ENCODE results near the gene HECTD1. TPM values are rescaled to one million over a fixed set of nuclear protein-coding genes. Genes with fewer than 3 reads are reported as not detected.

Gene HECTD1
- total RNA-seq, 1 experiment from 2014 or later = 101 TPM

- ChIA-PET CTCF (no interaction called here), POLR2A (interaction anchor here (0.7 kb wide), 1 partner anchor 15 kb away, joined by 9 read pairs; no protein-coding TSS in a partner anchor)
- H3K36me3 ChIP-seq (ENCODE audit: control insufficient read depth, insufficient read depth, low read length) = no peaks in the 10 kb centered on the region
- intact Hi-C loops (cut with micrococcal nuclease; ENCODE audit: unreplicated experiment) (no loop called here), in situ Hi-C loops (cut with HindIII; ENCODE audit: low pct_unique_long_range_greater_than_20kb, low sequenced_read_pairs) (no loop called here)
- H3K27ac ChIP-seq (ENCODE audit: low read length) = no peak overlapping the region
- H3K9me3 ChIP-seq (ENCODE audit: control insufficient read depth, insufficient read depth, low read depth, low read length) = no peaks in the 10 kb centered on the region
- ATAC-seq (no peak), DNase-seq (ENCODE audit: low read depth, low spot score) (no peak)
- BruUV-seq (replicated peaks) = no TSS peak
- no peaks in the 10 kb centered on the region; the same call in 1 of the 2 replicates for H3K4me1 ChIP-seq (ENCODE audit: control insufficient read depth, insufficient read depth, low read length)
- no peaks in the 10 kb centered on the region for H3K27me3 ChIP-seq (ENCODE audit: control insufficient read depth, insufficient read depth, low read length)
- H3K4me3 ChIP-seq (ENCODE audit: low read depth in 2 of 2, low read length in 2 of 2) = no peak overlapping the region
- TF ChIP-seq CTCF (IDR thresholded peaks at IDR 0.05) (no peak), POLR2AphosphoS5 (IDR thresholded peaks at IDR 0.05; ENCODE audit: low read depth, low read length) (no peak), TCF7L2 (IDR thresholded peaks at IDR 0.05; ENCODE audit: low read depth, low read length) (no peak), SIN3A (IDR thresholded peaks at IDR 0.05; ENCODE audit: borderline replicate concordance, insufficient read depth, low read depth, low read length) (no peak), REST (IDR thresholded peaks at IDR 0.05; ENCODE audit: insufficient read depth in 1 of 2, low read depth in 2 of 2, low read length in 1 of 2) (no peak)
Measured at GRCh38 chr14:31224808-31225207, 17.2 kb upstream of the HECTD1 start.

- TF ChIP-seq SIN3A (IDR thresholded peaks at IDR 0.05; ENCODE audit: borderline replicate concordance, insufficient read depth, low read depth, low read length) = no peak
- TF ChIP-seq POLR2AphosphoS5 (IDR thresholded peaks at IDR 0.05; ENCODE audit: low read depth, low read length) = no peak
- TF ChIP-seq REST (IDR thresholded peaks at IDR 0.05; ENCODE audit: insufficient read depth in 1 of 2, low read depth in 2 of 2, low read length in 1 of 2) = no peak
- no peak for TF ChIP-seq CTCF (IDR thresholded peaks at IDR 0.05)
- no peak for TF ChIP-seq TCF7L2 (IDR thresholded peaks at IDR 0.05; ENCODE audit: low read depth, low read length)
- DNase-seq (ENCODE audit: low read depth, low spot score) = no peak
- CTCF ChIA-PET = interaction anchor here (0.5 kb wide), 1 partner anchor 9 kb away, joined by 12 read pairs; no protein-coding TSS in a partner anchor
- POLR2A ChIA-PET = no interaction called here
- Histone ChIP-seq H3K27ac (ENCODE audit: low read length) (no peak overlapping the region), H3K27me3 (ENCODE audit: control insufficient read depth, insufficient read depth, low read length) (no peaks in the 10 kb centered on the region), H3K4me1 (ENCODE audit: control insufficient read depth, insufficient read depth, low read length) (no peaks in the 10 kb centered on the region), H3K4me3 (ENCODE audit: low read depth in 2 of 2, low read length in 2 of 2) (no peak overlapping the region), H3K36me3 (ENCODE audit: control insufficient read depth, insufficient read depth, low read length) (no peaks in the 10 kb centered on the region), H3K9me3 (ENCODE audit: control insufficient read depth, insufficient read depth, low read depth, low read length) (no peaks in the 10 kb centered on the region)
- in situ Hi-C loops (cut with HindIII; ENCODE audit: low pct_unique_long_range_greater_than_20kb, low sequenced_read_pairs) = no loop called here
- BruUV-seq (replicated peaks) = no TSS peak
- no peak for ATAC-seq
- intact Hi-C loops (cut with micrococcal nuclease; ENCODE audit: unreplicated experiment) = no loop called here
Measured at GRCh38 chr14:31223331-31223730, 15.7 kb upstream of the HECTD1 start.

Measured in Panc1 (cell line).